IMR-90 (cell line): ENCODE data around the gene GGTA1. TPM values are rescaled to one million over a fixed set of nuclear protein-coding genes. Genes with fewer than 3 reads are reported as not detected.

Experiments
- ATAC-seq: fragments of 200-7000 bp; cut with Tn5 transposase; 2 replicates; pipeline ENCODE4 v1.9.1; 2020; ENCODE audit warnings: low read depth, mild to moderate bottlenecking, moderate library complexity
- BruUV-seq: library from RNA; stranded (reverse); fragments of 400-500 nt; replicated peaks from 2 replicates; lab custom pipeline; 2021; lab: Mats Ljungman, UMichigan
- CTCF ChIA-PET: fragments of 300-600 bp; formaldehyde crosslinking; extraction: SDS; loops from one replicate; lab custom pipeline; 2021; ENCODE audit warnings: antibody characterized with exemption; lab: Yijun Ruan, JAX
- POLR2A ChIA-PET: fragments of 300-600 bp; sonication (Branson Sonifier 250); formaldehyde crosslinking; loops from one replicate; lab custom pipeline; 2022; ENCODE audit warnings: antibody characterized with exemption; ENCODE audit not compliant: unreplicated experiment; lab: Charles Lee
- DNase-seq: peaks from one replicate; pipeline ENCODE4 v3.0.0; 2013
- H2AFZ ChIP-seq: replicated peaks from 2 replicates; pipeline ENCODE3; 2013; ENCODE audit warnings: low read length, mild to moderate bottlenecking; ENCODE audit not compliant: poor library complexity
- H2AK5ac ChIP-seq: 2 replicates; pipeline ENCODE4 v1.6.1; 2013; ENCODE audit warnings: low read depth, low read length, inconsistent platforms
- H2AK9ac ChIP-seq: replicated peaks from 2 replicates; pipeline ENCODE3; 2013; ENCODE audit warnings: mild to moderate bottlenecking, low read depth, low read length, moderate library complexity; ENCODE audit not compliant: poor library complexity
- H2BK120ac ChIP-seq: 2 replicates; pipeline ENCODE4 v1.6.1; 2013; ENCODE audit warnings: low read depth, low read length, inconsistent platforms
- H2BK15ac ChIP-seq: 3 replicates; pipeline ENCODE4 v1.6.1; 2013; ENCODE audit warnings: low read depth, low read length, inconsistent platforms
- H2BK20ac ChIP-seq: 2 replicates; pipeline ENCODE4 v1.6.1; 2013; ENCODE audit warnings: low read depth, mild to moderate bottlenecking, inconsistent platforms, low read length, moderate library complexity
- H2BK5ac ChIP-seq: 2 replicates; pipeline ENCODE4 v1.6.1; 2013; ENCODE audit warnings: mild to moderate bottlenecking, low read depth, low read length, inconsistent platforms; ENCODE audit not compliant: poor library complexity, severe bottlenecking
- H3K14ac ChIP-seq: replicated peaks from 2 replicates; pipeline ENCODE4 v1.6.1; 2013; ENCODE audit warnings: low read depth, low read length, inconsistent platforms
- H3K18ac ChIP-seq: 2 replicates; pipeline ENCODE4 v1.6.1; 2013; ENCODE audit warnings: low read depth, low read length, control low read depth
- H3K23ac ChIP-seq: 2 replicates; pipeline ENCODE4 v1.6.1; 2013; ENCODE audit warnings: low read depth, low read length, inconsistent platforms
- H3K27ac ChIP-seq: 2 replicates; pipeline ENCODE4 v1.5.1; 2013; ENCODE audit warnings: mild to moderate bottlenecking, control low read depth, low read length; ENCODE audit not compliant: insufficient read depth
- H3K27me3 ChIP-seq: 2 replicates; pipeline ENCODE4 v1.6.1; 2013; ENCODE audit warnings: low read length; ENCODE audit not compliant: control insufficient read depth, insufficient read depth
- H3K36me3 ChIP-seq: 2 replicates; pipeline ENCODE4 v1.6.1; 2013; ENCODE audit warnings: low read length, mixed read lengths; ENCODE audit not compliant: control insufficient read depth, insufficient read depth
- H3K4ac ChIP-seq: 2 replicates; pipeline ENCODE4 v1.6.1; 2013; ENCODE audit warnings: low read depth, low read length, inconsistent platforms
- H3K4me1 ChIP-seq: 2 replicates; pipeline ENCODE4 v1.6.1; 2013; ENCODE audit warnings: low read length, mixed read lengths; ENCODE audit not compliant: control insufficient read depth, insufficient read depth
- H3K4me2 ChIP-seq: 2 replicates; pipeline ENCODE4 v1.6.1; 2013; ENCODE audit warnings: low read depth, mild to moderate bottlenecking, control low read depth, low read length, moderate library complexity
- H3K4me3 ChIP-seq: 2 replicates; pipeline ENCODE4 v1.5.1; 2013; ENCODE audit warnings: low read depth, mild to moderate bottlenecking, control low read depth, low read length, moderate library complexity; ENCODE audit not compliant: insufficient read depth
- H3K56ac ChIP-seq: 2 replicates; pipeline ENCODE4 v1.6.1; 2013; ENCODE audit warnings: low read length, inconsistent platforms; ENCODE audit not compliant: insufficient read depth; ENCODE audit errors: extremely low read depth
- H3K79me1 ChIP-seq, 2 experiments: 2 replicates each; pipeline ENCODE4 v1.6.1; 2013; ENCODE audit warnings: low read length in 2 of 2, inconsistent platforms in 1 of 2, low read depth in 1 of 2
- H3K9ac ChIP-seq: 2 replicates; pipeline ENCODE4 v1.6.1; 2013; ENCODE audit warnings: low read depth, low read length, control low read depth
- H3K9me1 ChIP-seq: 2 replicates; pipeline ENCODE4 v1.6.1; 2013; ENCODE audit warnings: low read length, inconsistent platforms; ENCODE audit not compliant: insufficient read depth
- H3K9me3 ChIP-seq: 2 replicates; pipeline ENCODE4 v1.6.1; 2013; ENCODE audit warnings: low read length; ENCODE audit not compliant: control insufficient read depth, insufficient read depth
- H4K20me1 ChIP-seq: 2 replicates; pipeline ENCODE4 v1.6.1; 2013; ENCODE audit warnings: low read length, inconsistent platforms; ENCODE audit not compliant: insufficient read depth
- H4K5ac ChIP-seq: 2 replicates; pipeline ENCODE4 v1.6.1; 2013; ENCODE audit warnings: mild to moderate bottlenecking, low read depth, low read length, control low read depth
- H4K8ac ChIP-seq, 2 experiments: 2 replicates each; pipeline ENCODE4 v1.6.1; 2013; ENCODE audit warnings: low read depth in 2 of 2, low read length in 2 of 2, control low read depth in 1 of 2, inconsistent platforms in 1 of 2
- H4K91ac ChIP-seq: 2 replicates; pipeline ENCODE4 v1.6.1; 2013; ENCODE audit warnings: low read depth, low read length, inconsistent platforms; ENCODE audit not compliant: insufficient read depth
- ELK1 ChIP-seq: fragments of 150-350 bp; IDR thresholded peaks from 2 replicates; pipeline ENCODE4 v1.6.1; 2016; ENCODE audit warnings: low read depth, mild to moderate bottlenecking, low read length, moderate library complexity, borderline replicate concordance
- RAD21 ChIP-seq: IDR thresholded peaks from 2 replicates; pipeline ENCODE4 v1.6.1; 2012; ENCODE audit warnings: low read length, improper control_type of control experiment
- SMC3 ChIP-seq: fragments of 150-350 bp; IDR thresholded peaks from 2 replicates; pipeline ENCODE4 v1.6.1; 2016; ENCODE audit warnings: low read depth, mild to moderate bottlenecking, antibody characterized with exemption, low read length, moderate library complexity
- whole genome bisulfite sequencing, 2 experiments: methylation state at CpG; one replicate each; pipeline versions ENCODE4 v1.1.5 to v1.1.7; 2013; ENCODE audit warnings: missing lambda C conversion rate in 2 of 2; ENCODE audit not compliant: insufficient read length in 1 of 2; ENCODE audit errors: extremely low coverage in 2 of 2; 5-methylcytosine and 5-hydroxymethylcytosine counted together
- dilution Hi-C: fragments of 300-500 bp; cut with HindIII; formaldehyde crosslinking; loops from one replicate; pipeline ENCODE4 v1.14.3; 2018; ENCODE audit warnings: low sequenced_read_pairs; ENCODE audit not compliant: unreplicated experiment
- in situ Hi-C: fragments of 300-500 bp; cut with MboI; formaldehyde crosslinking; loops from 3 replicates; pipeline ENCODE4 v1.14.3; 2019; ENCODE audit warnings: low sequenced_read_pairs, inconsistent platforms, mixed read lengths
- intact Hi-C: fragments of 100-400 bp; cut with micrococcal nuclease; formaldehyde crosslinking; loops from 2 replicates; pipeline ENCODE4 v1.10.0; 2022
- polyA plus RNA-seq, 3 experiments: library from polyadenylated mRNA; depleted of rRNA; stranded (reverse); fragments of >200 nt; gene quantifications; 2 replicates each; pipeline ENCODE4 v1.2.3, GENCODE V29; 2012; ENCODE audit warnings: low replicate concordance in 1 of 3
- total RNA-seq: library from RNA; depleted of rRNA; stranded (reverse); fragments of >200 nt; gene quantifications from 2 replicates; pipeline ENCODE4 v1.2.3, GENCODE V29; 2012
- TF ChIP-seq, protein P1 (sequence below): conservative IDR thresholded peaks from 2 replicates; pipeline ENCODE4 v1.5.1; 2012; ENCODE audit warnings: mild to moderate bottlenecking, low read depth, low read length, improper control_type of control experiment

Gene GGTA1
- total and polyA plus RNA-seq, 2 of the 4 experiments (the other 2 are of a cell fraction): not detected

GRCh38 chr9:121498150-121498486 lies 1.5 kb downstream of the GGTA1 start:
- Histone ChIP-seq H3K27me3 (peaks cover 38% of the 10 kb centered on the region), H3K18ac (no peak overlapping the region), H3K4ac (no peak overlapping the region), H2AFZ (peak overlapping the region; percentile 67), H4K8ac (no peak overlapping the region), H3K4me3 (no peak overlapping the region), H3K23ac (peak overlapping the region; percentile 24; the same call in 1 of the 2 replicates), H3K9me3 (peaks cover 2% of the 10 kb centered on the region; the same call in 1 of the 2 replicates), H2BK120ac (no peak overlapping the region), H3K36me3 (no peaks in the 10 kb centered on the region), H3K9me1 (no peaks in the 10 kb centered on the region), H3K14ac (no peak overlapping the region), H2BK5ac (no peak overlapping the region), H3K9ac (no peak overlapping the region), H3K4me1 (peaks cover 5% of the 10 kb centered on the region; the same call in 1 of the 2 replicates), H3K56ac (no peak overlapping the region), H2AK9ac (no peak overlapping the region), H3K79me1 (no peaks in the 10 kb centered on the region), H3K27ac (no peak overlapping the region), H2AK5ac (no peak overlapping the region), H4K20me1 (0 out of 2 replicates have a peak, but pooled peaks cover 4% of the 10 kb centered on the region), H4K91ac (no peak overlapping the region), H4K5ac (no peak overlapping the region), H2BK20ac (no peak overlapping the region), H2BK15ac (no peak overlapping the region), H3K4me2 (peak overlapping the region; percentile 73)
- dilution Hi-C loops: no loop called here
- TF ChIP-seq SMC3 (peak; percentile 34), ELK1 (no peak), RAD21 (peak; percentile 27; the same call in 1 of the 2 replicates)
- TF ChIP-seq, protein P1, sequence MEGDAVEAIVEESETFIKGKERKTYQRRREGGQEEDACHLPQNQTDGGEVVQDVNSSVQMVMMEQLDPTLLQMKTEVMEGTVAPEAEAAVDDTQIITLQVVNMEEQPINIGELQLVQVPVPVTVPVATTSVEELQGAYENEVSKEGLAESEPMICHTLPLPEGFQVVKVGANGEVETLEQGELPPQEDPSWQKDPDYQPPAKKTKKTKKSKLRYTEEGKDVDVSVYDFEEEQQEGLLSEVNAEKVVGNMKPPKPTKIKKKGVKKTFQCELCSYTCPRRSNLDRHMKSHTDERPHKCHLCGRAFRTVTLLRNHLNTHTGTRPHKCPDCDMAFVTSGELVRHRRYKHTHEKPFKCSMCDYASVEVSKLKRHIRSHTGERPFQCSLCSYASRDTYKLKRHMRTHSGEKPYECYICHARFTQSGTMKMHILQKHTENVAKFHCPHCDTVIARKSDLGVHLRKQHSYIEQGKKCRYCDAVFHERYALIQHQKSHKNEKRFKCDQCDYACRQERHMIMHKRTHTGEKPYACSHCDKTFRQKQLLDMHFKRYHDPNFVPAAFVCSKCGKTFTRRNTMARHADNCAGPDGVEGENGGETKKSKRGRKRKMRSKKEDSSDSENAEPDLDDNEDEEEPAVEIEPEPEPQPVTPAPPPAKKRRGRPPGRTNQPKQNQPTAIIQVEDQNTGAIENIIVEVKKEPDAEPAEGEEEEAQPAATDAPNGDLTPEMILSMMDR: peak; percentile 60
- WGBS, 2 experiments: no CpG with 5 or more reads among the region's 4 CpGs
- peak; percentile 72 for DNase-seq
- POLR2A ChIA-PET: no interaction called here
- intact Hi-C loops: loop anchor here (1.0 kb wide), 1 partner anchor 48 kb away; no protein-coding TSS in a partner anchor
- no TSS peak for BruUV-seq
- CTCF ChIA-PET: no interaction called here
- in situ Hi-C loops: no loop called here
- peak; percentile 60 for ATAC-seq
